Measurements from ENCODE around the gene SERPINA1. TPM values are rescaled to one million over a fixed set of nuclear protein-coding genes. Genes with fewer than 3 reads are reported as not detected.

Gene SERPINA1
- total RNA-seq, 1 donor from 2014 or later: 6.1 TPM

- Histone ChIP-seq H3K36me3 (no peaks in the 10 kb centered on the region), H3K27ac (no peak overlapping the region), H3K27me3 (no peaks in the 10 kb centered on the region), H3K4me3 (no peak overlapping the region), H3K9me3 (no peaks in the 10 kb centered on the region), H3K4me1 (no peaks in the 10 kb centered on the region)
- TF ChIP-seq CTCF (IDR thresholded peaks at IDR 0.05): no peak
- no peak for TF ChIP-seq POLR2AphosphoS5 (IDR thresholded peaks at IDR 0.05; ENCODE audit: insufficient read depth in 1 of 2, low read depth in 1 of 2)
- no peak for TF ChIP-seq POLR2A (IDR thresholded peaks at IDR 0.05)
- intact Hi-C loops (cut with DNase I): no loop called here
- no peak for DNase-seq (ENCODE audit: extremely low spot score in 2 of 2)
These were observed 7.9 kb downstream of the SERPINA1 start for GRCh38 chr14:94380225-94381148.

GRCh38 chr14:94379291-94380224, 8.8 kb downstream of the SERPINA1 start:
- TF ChIP-seq POLR2A (IDR thresholded peaks at IDR 0.05) (no peak), CTCF (IDR thresholded peaks at IDR 0.05) (no peak), POLR2AphosphoS5 (IDR thresholded peaks at IDR 0.05; ENCODE audit: insufficient read depth in 1 of 2, low read depth in 1 of 2) (no peak)
- intact Hi-C loops (cut with DNase I): no loop called here
- no peak for DNase-seq (ENCODE audit: extremely low spot score in 2 of 2)
- no peaks in the 10 kb centered on the region for H3K4me1 ChIP-seq
- H3K27me3 ChIP-seq: no peaks in the 10 kb centered on the region
- no peak overlapping the region for H3K4me3 ChIP-seq
- no peaks in the 10 kb centered on the region for H3K9me3 ChIP-seq
- H3K27ac ChIP-seq: no peak overlapping the region
- H3K36me3 ChIP-seq: no peaks in the 10 kb centered on the region

- Histone ChIP-seq H3K9me3 (no peaks in the 10 kb centered on the region), H3K36me3 (no peaks in the 10 kb centered on the region), H3K4me3 (no peak overlapping the region), H3K27me3 (no peaks in the 10 kb centered on the region), H3K27ac (no peak overlapping the region), H3K4me1 (no peaks in the 10 kb centered on the region)
- TF ChIP-seq POLR2A (IDR thresholded peaks at IDR 0.05) (no peak), CTCF (IDR thresholded peaks at IDR 0.05) (no peak), POLR2AphosphoS5 (IDR thresholded peaks at IDR 0.05; ENCODE audit: insufficient read depth in 1 of 2, low read depth in 1 of 2) (no peak)
- DNase-seq (ENCODE audit: extremely low spot score in 2 of 2): no peak
- intact Hi-C loops (cut with DNase I): no loop called here
These were observed 9.7 kb downstream of the SERPINA1 start for GRCh38 chr14:94378527-94379290.

- TF ChIP-seq POLR2A (IDR thresholded peaks at IDR 0.05) (no peak), POLR2AphosphoS5 (IDR thresholded peaks at IDR 0.05; ENCODE audit: insufficient read depth in 1 of 2, low read depth in 1 of 2) (no peak), CTCF (IDR thresholded peaks at IDR 0.05) (no peak)
- H3K27ac ChIP-seq: no peak overlapping the region
- no peaks in the 10 kb centered on the region for H3K4me1 ChIP-seq
- H3K27me3 ChIP-seq: no peaks in the 10 kb centered on the region
- no peak overlapping the region for H3K4me3 ChIP-seq
- H3K36me3 ChIP-seq: no peaks in the 10 kb centered on the region
- no peaks in the 10 kb centered on the region for H3K9me3 ChIP-seq
- intact Hi-C loops (cut with DNase I): no loop called here
- no peak for DNase-seq (ENCODE audit: extremely low spot score in 2 of 2)
These were observed 10.4 kb downstream of the SERPINA1 start for GRCh38 chr14:94377866-94378470.

All from vagina (tissue), 2 donors.